K562 (cell line): ENCODE data around the gene CFAP70. TPM values are rescaled to one million over a fixed set of nuclear protein-coding genes. Genes with fewer than 3 reads are reported as not detected.
A peak's percentile ranks its signal among the peaks of the same experiment; 100 is the strongest.

Experiments used
- BRCA1 ChIP-seq, 2 experiments: fragments of 450-650 bp in 1 of 2; sonication (generic) in 1 of 2; formaldehyde crosslinking in 1 of 2; IDR thresholded peaks; 2 replicates each; pipeline versions ENCODE4 v1.5.0 to v1.6.1; 2017 to 2020; ENCODE audit warnings: mild to moderate bottlenecking in 1 of 2, missing genetic modification reagents in 1 of 2
- DIDO1 ChIP-seq: fragments of 450-650 bp; IDR thresholded peaks from 2 replicates; pipeline ENCODE4 v1.6.1; 2016; ENCODE audit warnings: low read depth, missing biosample characterization, missing genetic modification characterization
- EGR1 ChIP-seq: fragments of 450-650 bp; conservative IDR thresholded peaks from 2 replicates; pipeline ENCODE4 v1.6.1; 2017; ENCODE audit warnings: mild to moderate bottlenecking
- EP400 ChIP-seq: fragments of 450-650 bp; IDR thresholded peaks from 2 replicates; pipeline ENCODE4 v1.6.1; 2017; ENCODE audit warnings: antibody characterized with exemption, mild to moderate bottlenecking, moderate library complexity
- FOS ChIP-seq: IDR thresholded peaks from 3 replicates; pipeline ENCODE4 v1.6.1; 2011; ENCODE audit not compliant: insufficient read length; ENCODE audit errors: extremely low read depth
- FOSL1 ChIP-seq: fragments of 200-800 bp; sonication (Bioruptor generic); conservative IDR thresholded peaks from 2 replicates; pipeline ENCODE4 v1.6.1; 2016; ENCODE audit warnings: missing genetic modification characterization, missing compliant biosample characterization
- GATAD2A ChIP-seq: fragments of 450-650 bp; IDR thresholded peaks from 2 replicates; pipeline ENCODE4 v1.6.1; 2017
- HES1 ChIP-seq: fragments of 450-650 bp; IDR thresholded peaks from 2 replicates; pipeline ENCODE4 v1.6.1; 2016; ENCODE audit warnings: low read depth, mild to moderate bottlenecking, moderate library complexity
- POLR3G ChIP-seq: IDR thresholded peaks from 2 replicates; pipeline ENCODE4 v1.6.1; 2011; ENCODE audit not compliant: insufficient read length, insufficient replicate concordance; ENCODE audit errors: extremely low read depth
- POU5F1 ChIP-seq: fragments of 150-350 bp; IDR thresholded peaks from 2 replicates; pipeline ENCODE4 v1.6.1; 2014; ENCODE audit warnings: borderline replicate concordance, low read length, low read depth, mild to moderate bottlenecking; ENCODE audit not compliant: partially characterized antibody
- RBM25 ChIP-seq: fragments of 200-400 bp; formaldehyde crosslinking; IDR thresholded peaks from 2 replicates; pipeline ENCODE4 v1.6.1; 2018; ENCODE audit warnings: low read length, low read depth, moderate library complexity; ENCODE audit not compliant: severe bottlenecking
- TEAD1 ChIP-seq, 2 experiments: fragments of 450-650 bp in 1 of 2; sonication (generic) in 1 of 2; formaldehyde crosslinking; IDR thresholded peaks; 2 replicates each; pipeline versions ENCODE4 v1.4.0 to v1.8.0; 2020 to 2022; ENCODE audit warnings: mild to moderate bottlenecking in 2 of 2, missing genetic modification reagents in 1 of 2
- ZC3H11A ChIP-seq: IDR thresholded peaks from 2 replicates; pipeline ENCODE4 v1.6.1; 2012; ENCODE audit warnings: low read depth, low read length, improper control_type of control experiment
- ZFP36 ChIP-seq: fragments of 150-350 bp; IDR thresholded peaks from 2 replicates; pipeline ENCODE4 v1.6.1; 2018; ENCODE audit warnings: low read length, low read depth; ENCODE audit not compliant: partially characterized antibody
- ZNF124 ChIP-seq: sonication (generic); formaldehyde crosslinking; IDR thresholded peaks from 2 replicates; pipeline ENCODE4 v1.8.1; 2022; ENCODE audit warnings: missing genetic modification reagents
- ZNF277 ChIP-seq: fragments of 250-450 bp; sonication (Bioruptor Pico); IDR thresholded peaks from 2 replicates; pipeline ENCODE4 v1.8.0; 2022; ENCODE audit warnings: inconsistent platforms, mild to moderate bottlenecking, moderate library complexity, borderline replicate concordance
- ZNF318 ChIP-seq, 2 experiments: fragments of 450-650 bp; IDR thresholded peaks; 2 replicates each; pipeline ENCODE4 v1.6.1; 2016; ENCODE audit warnings: mild to moderate bottlenecking in 2 of 2, borderline replicate concordance in 1 of 2, low read depth in 1 of 2, moderate library complexity in 1 of 2
- polyA plus RNA-seq, 8 experiments: library from polyadenylated mRNA; depleted of rRNA in 4 of 8; stranded (reverse) in 5 of 8; unstranded in 3 of 8; fragments of >200 nt; fragmentation: Nextera tagmentation in 2 of 8; fragmentation: Illumina TruSeq in 1 of 8; extraction: Ambion mirVana in 2 of 8; extraction: Trizol in 1 of 8; gene quantifications; 2 replicates each; pipeline versions ENCODE4 v1.2.1 to v1.2.3, GENCODE V29; 2011 to 2014; ENCODE audit warnings: inconsistent platforms in 1 of 8, missing spikeins in 1 of 8
- total RNA-seq, 7 experiments: library from RNA; depleted of rRNA in 6 of 7; stranded (reverse); fragments of >200 nt in 6 of 7; fragmentation: Illumina TruSeq in 2 of 7; extraction: Trizol in 2 of 7; gene quantifications; 2 replicates each; pipeline versions ENCODE4 v1.2.1 to v1.2.3, GENCODE V29; 2011 to 2021; ENCODE audit warnings: low replicate concordance in 1 of 7

The CFAP70 gene
- total and polyA plus RNA-seq, 9 of the 15 experiments (the other 6 are each of a cell fraction or from before 2014, with no cell fraction given): 0.27 to 1.6 (median 0.86) TPM

- TF ChIP-seq HES1: 0 out of 2 replicates have a peak, but pooled peaks have one; percentile 21
- no peak for TF ChIP-seq ZNF124 (CRISPR knock-in tag)
- TF ChIP-seq ZNF277 (CRISPR knock-in tag): no peak
- peak; percentile 63; the same call in 1 of the 2 replicates for TF ChIP-seq DIDO1 (tag)
- no peak for TF ChIP-seq FOS
- peak; percentile 12; the same call in 1 of the 2 replicates for TF ChIP-seq GATAD2A
- TF ChIP-seq POLR3G: no peak
- TF ChIP-seq POU5F1: no peak
- no peak for TF ChIP-seq EGR1
- no peak for TF ChIP-seq ZFP36
- no peak for TF ChIP-seq RBM25
- TF ChIP-seq FOSL1: peak; percentile 97
- peak; percentile 46 to 66; a peak in 3 of 4 replicates for TF ChIP-seq TEAD1 (CRISPR knock-in tag; IDR thresholded peaks at IDR 0.05)
- TF ChIP-seq BRCA1 (IDR thresholded peaks at IDR 0.05): no peak
- TF ChIP-seq BRCA1 (CRISPR knock-in tag; IDR thresholded peaks at IDR 0.05): no peak
- TF ChIP-seq ZNF318 (IDR thresholded peaks at IDR 0.05; ENCODE audit: borderline replicate concordance in 1 of 2, low read depth in 1 of 2): peak in 1 of 2 experiments; percentile 13; a peak in 1 of 4 replicates
- no peak for TF ChIP-seq ZC3H11A
- TF ChIP-seq EP400: peak; percentile 98
These were observed 106.0 kb downstream of the CFAP70 start, which contains the start of gene MRPS16 (continued) for GRCh38 chr10:73252445-73253224.
